ENCODE measurements around the gene CXCR5.

Gene CXCR5

GRCh38 chr11:118885319-118885718 is 1.6 kb downstream of the CXCR5 start:
- no peak for DNase-seq (ENCODE audit: low read depth)
- no peak for TF ChIP-seq CTCF (IDR thresholded peaks at IDR 0.05; ENCODE audit: control insufficient read depth, extremely low read depth, insufficient read depth)
- H3K4me3 ChIP-seq (ENCODE audit: low read depth, low read length): no peak overlapping the region

- no peak for TF ChIP-seq CTCF (IDR thresholded peaks at IDR 0.05; ENCODE audit: control insufficient read depth, extremely low read depth, insufficient read depth)
- no peak for DNase-seq (ENCODE audit: low read depth)
- no peak overlapping the region for H3K4me3 ChIP-seq (ENCODE audit: low read depth, low read length)
These were observed 2.3 kb downstream of the CXCR5 start for GRCh38 chr11:118885831-118886565.

GRCh38 chr11:118886681-118887111 is 3.0 kb downstream of the CXCR5 start:
- no peak for TF ChIP-seq CTCF (IDR thresholded peaks at IDR 0.05; ENCODE audit: control insufficient read depth, extremely low read depth, insufficient read depth)
- no peak overlapping the region for H3K4me3 ChIP-seq (ENCODE audit: low read depth, low read length)
- DNase-seq (ENCODE audit: low read depth): no peak

- no peak for TF ChIP-seq CTCF (IDR thresholded peaks at IDR 0.05; ENCODE audit: control insufficient read depth, extremely low read depth, insufficient read depth)
- no peak overlapping the region for H3K4me3 ChIP-seq (ENCODE audit: low read depth, low read length)
- DNase-seq (ENCODE audit: low read depth): no peak
These were observed 3.5 kb downstream of the CXCR5 start for GRCh38 chr11:118887206-118887605.

GRCh38 chr11:118888398-118888797 is 4.7 kb downstream of the CXCR5 start:
- DNase-seq (ENCODE audit: low read depth): no peak
- no peak for TF ChIP-seq CTCF (IDR thresholded peaks at IDR 0.05; ENCODE audit: control insufficient read depth, extremely low read depth, insufficient read depth)
- no peak overlapping the region for H3K4me3 ChIP-seq (ENCODE audit: low read depth, low read length)

- no peak for DNase-seq (ENCODE audit: low read depth)
- TF ChIP-seq CTCF (IDR thresholded peaks at IDR 0.05; ENCODE audit: control insufficient read depth, extremely low read depth, insufficient read depth): no peak
- H3K4me3 ChIP-seq (ENCODE audit: low read depth, low read length): no peak overlapping the region
These were observed 6.1 kb downstream of the CXCR5 start for GRCh38 chr11:118889797-118890196.

- DNase-seq (ENCODE audit: low read depth): no peak
- no peak overlapping the region for H3K4me3 ChIP-seq (ENCODE audit: low read depth, low read length)
- no peak for TF ChIP-seq CTCF (IDR thresholded peaks at IDR 0.05; ENCODE audit: control insufficient read depth, extremely low read depth, insufficient read depth)
These were observed 8.8 kb downstream of the CXCR5 start for GRCh38 chr11:118892514-118892913.
